ENCODE results near the gene DOK1. TPM values are rescaled to one million over a fixed set of nuclear protein-coding genes. Genes with fewer than 3 reads are reported as not detected.

Gene DOK1
- total RNA-seq, 1 donor: 11.4 TPM

DNA sequence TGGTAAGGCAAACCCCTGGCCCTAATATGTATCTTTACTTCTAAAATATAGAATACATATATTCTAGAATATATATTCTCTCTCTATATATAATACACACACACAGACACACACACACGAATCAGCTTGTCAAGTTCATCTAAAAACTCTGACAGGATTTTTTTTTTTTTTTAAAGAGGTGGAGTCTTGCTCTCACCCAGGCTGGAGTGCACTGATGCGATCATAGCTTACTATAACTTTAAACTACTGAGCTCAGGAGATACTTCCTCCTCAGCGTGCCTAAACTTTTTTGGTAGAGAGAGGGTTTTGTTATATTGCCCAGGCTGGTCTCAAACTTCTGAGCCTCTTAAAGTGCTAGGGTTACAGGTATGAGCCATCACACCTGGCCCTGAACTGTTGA is 45.2 kb downstream of the DOK1 start:
- DNase-seq (ENCODE audit: low read depth): no peak
- TF ChIP-seq, protein P1, sequence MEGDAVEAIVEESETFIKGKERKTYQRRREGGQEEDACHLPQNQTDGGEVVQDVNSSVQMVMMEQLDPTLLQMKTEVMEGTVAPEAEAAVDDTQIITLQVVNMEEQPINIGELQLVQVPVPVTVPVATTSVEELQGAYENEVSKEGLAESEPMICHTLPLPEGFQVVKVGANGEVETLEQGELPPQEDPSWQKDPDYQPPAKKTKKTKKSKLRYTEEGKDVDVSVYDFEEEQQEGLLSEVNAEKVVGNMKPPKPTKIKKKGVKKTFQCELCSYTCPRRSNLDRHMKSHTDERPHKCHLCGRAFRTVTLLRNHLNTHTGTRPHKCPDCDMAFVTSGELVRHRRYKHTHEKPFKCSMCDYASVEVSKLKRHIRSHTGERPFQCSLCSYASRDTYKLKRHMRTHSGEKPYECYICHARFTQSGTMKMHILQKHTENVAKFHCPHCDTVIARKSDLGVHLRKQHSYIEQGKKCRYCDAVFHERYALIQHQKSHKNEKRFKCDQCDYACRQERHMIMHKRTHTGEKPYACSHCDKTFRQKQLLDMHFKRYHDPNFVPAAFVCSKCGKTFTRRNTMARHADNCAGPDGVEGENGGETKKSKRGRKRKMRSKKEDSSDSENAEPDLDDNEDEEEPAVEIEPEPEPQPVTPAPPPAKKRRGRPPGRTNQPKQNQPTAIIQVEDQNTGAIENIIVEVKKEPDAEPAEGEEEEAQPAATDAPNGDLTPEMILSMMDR (IDR thresholded peaks at IDR 0.05; ENCODE audit: insufficient read depth, low read length): no peak

DNA sequence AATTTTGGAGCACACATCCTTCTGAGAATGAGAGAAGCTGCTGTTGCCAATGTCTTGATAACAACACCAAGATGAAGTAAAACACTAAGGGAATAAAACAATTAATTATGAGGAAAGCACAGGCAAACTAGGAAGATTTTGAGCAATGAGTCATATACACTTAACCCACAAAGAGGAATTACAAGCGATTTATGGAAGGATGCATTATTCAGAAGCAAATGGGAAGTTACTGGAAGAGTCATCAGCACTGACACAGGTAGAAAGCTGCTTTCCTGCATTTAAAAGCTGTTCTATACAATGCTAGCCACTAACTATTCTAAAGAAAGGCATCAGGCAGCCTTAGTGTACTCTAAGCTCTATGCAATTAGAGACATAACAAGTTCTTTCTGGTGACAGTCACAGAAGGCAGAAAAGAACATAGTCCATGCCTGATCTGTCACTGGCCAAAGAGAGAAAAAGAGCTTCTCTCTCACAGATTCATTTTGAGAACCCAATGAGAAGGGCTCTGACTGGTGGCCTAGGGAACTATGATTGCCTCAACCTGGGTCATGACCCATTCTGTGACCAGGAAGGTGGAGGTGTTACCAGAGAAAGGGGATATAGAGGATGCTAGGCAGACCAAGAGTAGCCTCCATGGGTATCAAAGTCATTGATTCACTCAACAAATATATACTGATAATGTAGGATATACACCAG is 48.2 kb downstream of the DOK1 start:
- peak; percentile 65 for DNase-seq (ENCODE audit: low read depth)
- TF ChIP-seq, protein P1 (IDR thresholded peaks at IDR 0.05; ENCODE audit: insufficient read depth, low read length): no peak
- H3K4me3 ChIP-seq (ENCODE audit: low read depth, low read length): no peak overlapping the region

More for the DNA sequence above, 45.2 kb downstream of the DOK1 start:
- no peak overlapping the region for H3K4me3 ChIP-seq (ENCODE audit: low read depth, low read length)

DNA sequence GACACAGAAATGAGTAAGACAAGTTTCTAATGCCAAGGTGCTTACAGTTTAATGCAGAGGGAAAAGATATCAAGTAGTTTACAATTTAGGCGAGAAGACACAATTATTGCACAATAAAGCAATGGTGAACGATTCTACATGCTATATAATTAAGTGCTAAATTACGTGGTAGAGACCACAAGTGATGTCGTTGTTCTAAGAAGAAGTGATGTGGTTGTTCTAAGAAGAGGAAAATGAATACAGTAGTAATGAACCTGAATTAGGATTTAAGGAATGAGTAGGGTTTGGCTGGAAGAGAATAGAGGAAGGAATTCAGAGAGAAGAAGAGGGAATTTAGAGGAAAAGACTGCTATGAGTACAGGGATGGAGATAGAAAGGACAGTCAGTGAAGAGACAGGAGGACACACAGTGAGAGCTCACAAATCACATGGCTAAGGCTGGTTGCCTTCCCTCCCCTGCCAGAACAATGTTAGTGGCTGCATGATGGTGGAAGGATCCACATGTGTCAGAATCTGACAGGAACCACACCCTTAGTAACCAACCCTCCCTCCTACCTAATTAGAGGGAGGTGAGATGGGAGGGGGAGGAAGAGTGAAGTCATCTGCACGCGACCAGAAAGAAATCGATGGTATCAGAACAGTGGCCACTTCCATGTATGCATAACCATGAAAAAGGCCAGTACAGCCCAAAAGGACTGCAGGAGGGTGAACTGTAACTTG is 48.9 kb downstream of the DOK1 start:
- no peak for DNase-seq (ENCODE audit: low read depth)
- H3K4me3 ChIP-seq (ENCODE audit: low read depth, low read length): no peak overlapping the region
- TF ChIP-seq, protein P1 (IDR thresholded peaks at IDR 0.05; ENCODE audit: insufficient read depth, low read length): no peak

DNA sequence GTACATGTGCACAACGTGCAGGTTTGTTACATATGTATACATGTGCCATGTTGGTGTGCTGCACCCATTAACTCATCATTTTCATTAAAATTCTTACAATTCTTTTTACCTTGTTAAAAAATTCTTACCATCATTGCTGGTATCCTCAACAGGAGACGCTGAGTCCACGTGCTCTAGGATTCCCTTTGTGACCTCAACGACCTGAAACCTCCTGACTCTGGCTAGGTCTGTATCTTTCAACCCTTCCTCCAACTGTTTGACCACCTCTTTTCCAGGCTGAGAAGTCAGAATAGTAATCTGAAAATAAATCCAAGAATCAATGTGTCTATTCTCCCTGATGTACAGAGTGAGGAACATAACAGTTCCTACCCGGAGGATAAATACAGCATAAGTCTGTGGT is 52.4 kb downstream of the DOK1 start:
- TF ChIP-seq, protein P1 (IDR thresholded peaks at IDR 0.05; ENCODE audit: insufficient read depth, low read length): no peak

More for the DNA sequence above, 52.4 kb downstream of the DOK1 start:
- no peak overlapping the region for H3K4me3 ChIP-seq (ENCODE audit: low read depth, low read length)
- no peak for DNase-seq (ENCODE audit: low read depth)

Other genes starting within 250 kb of the DOK1 start
- gene SLC4A5, start 211.3 kb upstream of the DOK1 start, total RNA-seq (ENCODE audit: low replicate concordance): 0.25 and 0.45 TPM in 2 replicates
- 147 and 293 TPM in 2 replicates for gene DCTN1, start 174.4 kb upstream of the DOK1 start, total RNA-seq (ENCODE audit: low replicate concordance)
- 1.9 and 2.8 TPM in 2 replicates for gene C2orf81, start 133.1 kb upstream of the DOK1 start, total RNA-seq (ENCODE audit: low replicate concordance)
- gene WDR54, start 133.0 kb upstream of the DOK1 start, total RNA-seq (ENCODE audit: low replicate concordance): 16.9 and 34.3 TPM in 2 replicates
- 12.0 and 15.7 TPM in 2 replicates for gene RTKN, start 112.8 kb upstream of the DOK1 start, total RNA-seq (ENCODE audit: low replicate concordance)
- gene INO80B, start 99.6 kb upstream of the DOK1 start, total RNA-seq (ENCODE audit: low replicate concordance): 13.5 and 28.0 TPM in 2 replicates
- 24.4 and 27.6 TPM in 2 replicates for gene WBP1, start 96.3 kb upstream of the DOK1 start, total RNA-seq (ENCODE audit: low replicate concordance)
- 15.2 and 25.3 TPM in 2 replicates for gene MOGS, start 89.3 kb upstream of the DOK1 start, total RNA-seq (ENCODE audit: low replicate concordance)
- 19.3 and 30.2 TPM in 2 replicates for gene MRPL53, start 82.0 kb upstream of the DOK1 start, total RNA-seq (ENCODE audit: low replicate concordance)
- gene CCDC142, start 71.7 kb upstream of the DOK1 start, total RNA-seq (ENCODE audit: low replicate concordance): 25.4 and 27.7 TPM in 2 replicates
- gene TTC31, start 71.6 kb upstream of the DOK1 start, total RNA-seq (ENCODE audit: low replicate concordance): 10.4 and 16.3 TPM in 2 replicates
- 2.0 and 3.0 TPM in 2 replicates for gene LBX2, start 55.1 kb upstream of the DOK1 start, total RNA-seq (ENCODE audit: low replicate concordance)
- gene PCGF1, start 47.0 kb upstream of the DOK1 start, total RNA-seq (ENCODE audit: low replicate concordance): 27.5 and 28.9 TPM in 2 replicates
- gene TLX2, start 40.3 kb upstream of the DOK1 start, total RNA-seq (ENCODE audit: low replicate concordance): not detected in 2 replicates
- 0.27 TPM in 1 of 2 replicates, not detected in the other for gene DQX1, start 28.5 kb upstream of the DOK1 start, total RNA-seq (ENCODE audit: low replicate concordance)
- 18.1 and 88.0 TPM in 2 replicates for gene AUP1, start 25.0 kb upstream of the DOK1 start, total RNA-seq (ENCODE audit: low replicate concordance)
- 27.1 and 32.9 TPM in 2 replicates for gene HTRA2, start 24.8 kb upstream of the DOK1 start, total RNA-seq (ENCODE audit: low replicate concordance)
- 11.9 and 18.5 TPM in 2 replicates for gene LOXL3, start 778 bp upstream of the DOK1 start, total RNA-seq (ENCODE audit: low replicate concordance)
- gene M1AP, start 93.6 kb downstream of the DOK1 start, total RNA-seq (ENCODE audit: low replicate concordance): not detected in 2 replicates
- 2.8 and 3.6 TPM in 2 replicates for gene SEMA4F, start 99.5 kb downstream of the DOK1 start, total RNA-seq (ENCODE audit: low replicate concordance)

All from fibroblast of the aortic adventitia (primary cell).